Measurements from ENCODE around the gene MST1.

DNA sequence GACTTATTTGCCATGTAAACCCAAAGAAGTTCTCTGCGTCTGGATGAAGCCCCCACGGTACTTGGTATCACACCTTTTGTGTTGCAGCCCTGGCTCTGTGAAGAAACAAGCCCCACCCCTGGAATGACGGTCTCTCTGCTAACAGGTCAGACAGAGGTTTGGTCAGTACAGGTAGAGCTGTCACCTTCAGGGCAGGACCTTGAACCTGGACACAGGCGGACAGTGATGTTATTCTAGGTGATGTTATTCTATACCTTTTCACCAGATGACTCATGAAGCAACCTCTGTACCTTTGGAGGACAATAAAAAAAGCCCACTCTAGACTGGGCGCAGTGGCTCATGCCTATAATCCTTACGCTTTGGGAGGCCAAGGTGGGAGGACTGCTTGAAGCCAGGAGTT is 45.5 kb upstream of the MST1 start:
- TF ChIP-seq BACH1 (tag; IDR thresholded peaks at IDR 0.05), result no peak
- TF ChIP-seq, protein P1, sequence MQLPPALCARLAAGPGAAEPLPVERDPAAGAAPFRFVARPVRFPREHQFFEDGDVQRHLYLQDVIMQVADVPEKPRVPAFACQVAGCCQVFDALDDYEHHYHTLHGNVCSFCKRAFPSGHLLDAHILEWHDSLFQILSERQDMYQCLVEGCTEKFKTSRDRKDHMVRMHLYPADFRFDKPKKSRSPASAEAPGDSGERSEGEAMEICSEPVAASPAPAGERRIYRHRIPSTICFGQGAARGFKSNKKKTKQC (CRISPR knock-in tag; IDR thresholded peaks at IDR 0.05), result no peak
- TF ChIP-seq, protein P2, sequence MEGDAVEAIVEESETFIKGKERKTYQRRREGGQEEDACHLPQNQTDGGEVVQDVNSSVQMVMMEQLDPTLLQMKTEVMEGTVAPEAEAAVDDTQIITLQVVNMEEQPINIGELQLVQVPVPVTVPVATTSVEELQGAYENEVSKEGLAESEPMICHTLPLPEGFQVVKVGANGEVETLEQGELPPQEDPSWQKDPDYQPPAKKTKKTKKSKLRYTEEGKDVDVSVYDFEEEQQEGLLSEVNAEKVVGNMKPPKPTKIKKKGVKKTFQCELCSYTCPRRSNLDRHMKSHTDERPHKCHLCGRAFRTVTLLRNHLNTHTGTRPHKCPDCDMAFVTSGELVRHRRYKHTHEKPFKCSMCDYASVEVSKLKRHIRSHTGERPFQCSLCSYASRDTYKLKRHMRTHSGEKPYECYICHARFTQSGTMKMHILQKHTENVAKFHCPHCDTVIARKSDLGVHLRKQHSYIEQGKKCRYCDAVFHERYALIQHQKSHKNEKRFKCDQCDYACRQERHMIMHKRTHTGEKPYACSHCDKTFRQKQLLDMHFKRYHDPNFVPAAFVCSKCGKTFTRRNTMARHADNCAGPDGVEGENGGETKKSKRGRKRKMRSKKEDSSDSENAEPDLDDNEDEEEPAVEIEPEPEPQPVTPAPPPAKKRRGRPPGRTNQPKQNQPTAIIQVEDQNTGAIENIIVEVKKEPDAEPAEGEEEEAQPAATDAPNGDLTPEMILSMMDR (IDR thresholded peaks at IDR 0.05 in 2 of 3, conservative IDR thresholded peaks at IDR 0.05 in 1 of 3; ENCODE audit: insufficient read depth in 2 of 3, low read depth in 1 of 3, low read length in 3 of 3), result no peak
- no peak for TF ChIP-seq C11orf30 (IDR thresholded peaks at IDR 0.05; ENCODE audit: low read depth)
- TF ChIP-seq, protein P3, sequence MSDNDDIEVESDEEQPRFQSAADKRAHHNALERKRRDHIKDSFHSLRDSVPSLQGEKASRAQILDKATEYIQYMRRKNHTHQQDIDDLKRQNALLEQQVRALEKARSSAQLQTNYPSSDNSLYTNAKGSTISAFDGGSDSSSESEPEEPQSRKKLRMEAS (CRISPR knock-in tag; IDR thresholded peaks at IDR 0.05), result no peak
- TF ChIP-seq POLR2A (conservative IDR thresholded peaks at IDR 0.05), result no peak
- TF ChIP-seq, protein P4, sequence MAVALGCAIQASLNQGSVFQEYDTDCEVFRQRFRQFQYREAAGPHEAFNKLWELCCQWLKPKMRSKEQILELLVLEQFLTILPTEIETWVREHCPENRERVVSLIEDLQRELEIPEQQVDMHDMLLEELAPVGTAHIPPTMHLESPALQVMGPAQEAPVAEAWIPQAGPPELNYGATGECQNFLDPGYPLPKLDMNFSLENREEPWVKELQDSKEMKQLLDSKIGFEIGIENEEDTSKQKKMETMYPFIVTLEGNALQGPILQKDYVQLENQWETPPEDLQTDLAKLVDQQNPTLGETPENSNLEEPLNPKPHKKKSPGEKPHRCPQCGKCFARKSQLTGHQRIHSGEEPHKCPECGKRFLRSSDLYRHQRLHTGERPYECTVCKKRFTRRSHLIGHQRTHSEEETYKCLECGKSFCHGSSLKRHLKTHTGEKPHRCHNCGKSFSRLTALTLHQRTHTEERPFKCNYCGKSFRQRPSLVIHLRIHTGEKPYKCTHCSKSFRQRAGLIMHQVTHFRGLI (CRISPR knock-in tag; IDR thresholded peaks at IDR 0.05), result no peak
- TF ChIP-seq MTA1 (IDR thresholded peaks at IDR 0.05; ENCODE audit: borderline replicate concordance), result no peak
- TF ChIP-seq GTF2F1 (IDR thresholded peaks at IDR 0.05; ENCODE audit: low read depth, low read length), result no peak
- TF ChIP-seq RBFOX2 (IDR thresholded peaks at IDR 0.05; ENCODE audit: low read depth, low read length), result no peak
- no peak for TF ChIP-seq ZNF778 (CRISPR knock-in tag; IDR thresholded peaks at IDR 0.05)
- TF ChIP-seq ZNF253 (CRISPR knock-in tag; conservative IDR thresholded peaks at IDR 0.05), result no peak
- TF ChIP-seq SMARCB1 (IDR thresholded peaks at IDR 0.05; ENCODE audit: insufficient read length, low read depth), result no peak
